GM12872 (cell line): ENCODE results near the gene ZFAND3.

Source experiments
- TF ChIP-seq, protein P1 (sequence below): IDR thresholded peaks from 3 replicates; pipeline ENCODE4 v1.5.1; 2011; ENCODE audit warnings: low read depth, mild to moderate bottlenecking, low read length, moderate library complexity; ENCODE audit not compliant: insufficient read depth

ZFAND3 gene

GRCh38 chr6:38141085-38141484 is 321.6 kb downstream of the ZFAND3 start:
- TF ChIP-seq, protein P1, sequence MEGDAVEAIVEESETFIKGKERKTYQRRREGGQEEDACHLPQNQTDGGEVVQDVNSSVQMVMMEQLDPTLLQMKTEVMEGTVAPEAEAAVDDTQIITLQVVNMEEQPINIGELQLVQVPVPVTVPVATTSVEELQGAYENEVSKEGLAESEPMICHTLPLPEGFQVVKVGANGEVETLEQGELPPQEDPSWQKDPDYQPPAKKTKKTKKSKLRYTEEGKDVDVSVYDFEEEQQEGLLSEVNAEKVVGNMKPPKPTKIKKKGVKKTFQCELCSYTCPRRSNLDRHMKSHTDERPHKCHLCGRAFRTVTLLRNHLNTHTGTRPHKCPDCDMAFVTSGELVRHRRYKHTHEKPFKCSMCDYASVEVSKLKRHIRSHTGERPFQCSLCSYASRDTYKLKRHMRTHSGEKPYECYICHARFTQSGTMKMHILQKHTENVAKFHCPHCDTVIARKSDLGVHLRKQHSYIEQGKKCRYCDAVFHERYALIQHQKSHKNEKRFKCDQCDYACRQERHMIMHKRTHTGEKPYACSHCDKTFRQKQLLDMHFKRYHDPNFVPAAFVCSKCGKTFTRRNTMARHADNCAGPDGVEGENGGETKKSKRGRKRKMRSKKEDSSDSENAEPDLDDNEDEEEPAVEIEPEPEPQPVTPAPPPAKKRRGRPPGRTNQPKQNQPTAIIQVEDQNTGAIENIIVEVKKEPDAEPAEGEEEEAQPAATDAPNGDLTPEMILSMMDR = no peak

DNA sequence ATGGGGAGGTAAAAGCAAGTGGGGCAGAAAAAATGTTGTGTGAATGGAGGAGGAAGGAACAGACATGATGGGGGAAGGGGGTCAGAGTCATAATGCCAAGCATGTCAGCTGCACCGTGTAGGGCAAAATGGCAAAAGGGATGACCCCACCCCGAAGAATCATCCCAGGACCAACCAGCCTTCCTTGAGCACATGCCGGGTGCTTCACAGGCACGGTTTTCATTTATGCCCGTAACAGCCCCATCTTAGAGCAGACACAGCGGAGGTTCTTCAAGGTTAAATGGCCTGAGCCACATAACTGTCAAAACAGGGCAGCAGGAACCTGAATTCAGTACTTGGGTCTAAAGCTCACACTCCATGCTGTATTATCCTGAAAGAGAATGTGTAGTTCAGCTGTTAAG is 322.2 kb downstream of the ZFAND3 start:
- TF ChIP-seq, protein P1 = no peak

- TF ChIP-seq, protein P1 = no peak
Observed at GRCh38 chr6:38142178-38142902, 322.8 kb downstream of the ZFAND3 start.

DNA sequence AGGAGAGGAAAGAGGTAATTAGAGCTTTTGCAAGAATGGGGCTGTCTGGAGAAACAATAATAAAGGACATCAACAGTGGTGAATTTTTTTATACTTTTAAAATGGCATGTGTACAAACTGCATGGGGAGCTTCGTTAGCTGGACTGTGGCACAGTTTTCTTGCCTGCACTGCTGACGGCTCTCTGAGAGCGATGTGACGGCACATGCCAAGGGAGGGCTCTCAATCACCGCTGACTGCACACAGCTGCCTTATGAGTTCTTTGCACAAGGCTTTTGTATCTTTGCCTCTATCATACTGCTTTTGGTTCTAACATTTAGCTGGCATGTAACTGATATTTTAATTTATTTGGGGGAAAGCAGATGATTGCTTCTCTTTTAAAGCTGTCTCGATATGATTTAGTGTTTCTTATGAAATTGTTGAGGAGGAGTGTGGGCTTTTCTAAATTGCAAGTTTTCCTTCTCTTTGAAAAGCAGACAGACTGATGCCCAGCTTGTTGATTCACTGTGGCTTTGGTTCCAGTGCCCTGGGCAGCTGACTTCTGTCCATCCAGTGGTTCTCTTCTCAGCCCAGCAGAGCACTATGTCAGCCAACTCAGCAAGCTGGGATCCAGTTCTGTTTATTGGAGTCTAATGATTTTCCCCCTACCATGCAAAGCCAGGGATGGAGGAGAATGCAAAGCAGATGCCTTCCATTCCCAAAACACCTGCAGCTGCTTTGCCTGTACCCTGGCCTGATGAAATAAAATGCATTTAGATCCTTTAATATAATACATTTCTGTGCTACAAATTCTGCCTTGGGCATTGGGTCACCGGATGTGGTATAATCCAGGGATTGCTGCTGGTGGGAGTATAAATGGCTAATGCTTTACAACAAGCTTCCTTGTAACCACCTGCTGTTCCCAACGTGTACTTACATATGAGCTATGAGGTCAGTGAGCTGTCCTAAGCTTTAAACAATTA is 323.9 kb downstream of the ZFAND3 start:
- TF ChIP-seq, protein P1 = no peak

DNA sequence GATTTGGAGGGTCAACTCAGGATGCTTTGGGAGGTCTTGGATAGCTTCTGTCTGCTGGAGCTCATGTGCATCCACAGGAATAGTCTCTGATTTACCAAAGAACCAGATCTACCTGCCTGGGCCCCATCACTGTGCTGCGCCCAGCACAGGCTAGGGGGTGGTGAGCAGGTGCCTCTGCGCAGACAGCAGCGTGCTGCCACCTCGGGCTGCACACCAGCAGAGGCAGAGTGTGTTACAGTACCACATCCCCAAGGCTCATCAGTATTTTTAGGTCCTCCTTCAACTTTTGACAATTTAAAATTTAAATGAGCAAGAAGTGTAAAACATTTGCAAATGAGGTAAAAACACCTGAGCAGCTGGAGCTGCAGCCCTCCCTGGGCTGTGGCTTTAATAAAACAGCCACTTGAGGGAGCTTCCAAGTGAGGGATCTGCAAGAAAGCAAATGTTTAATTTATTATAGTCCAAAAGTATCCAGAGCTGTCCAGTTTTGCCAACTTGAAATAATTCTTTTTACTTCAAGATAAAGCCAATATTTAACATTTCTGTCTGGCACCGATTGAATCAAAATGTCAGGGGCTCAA is 324.9 kb downstream of the ZFAND3 start:
- TF ChIP-seq, protein P1 = no peak

GRCh38 chr6:38146021-38146733 is 326.6 kb downstream of the ZFAND3 start:
- TF ChIP-seq, protein P1 = no peak

GRCh38 chr6:38146734-38147027 is 327.2 kb downstream of the ZFAND3 start:
- TF ChIP-seq, protein P1 = no peak
